Measurements from ENCODE around the gene YES1.

DNA sequence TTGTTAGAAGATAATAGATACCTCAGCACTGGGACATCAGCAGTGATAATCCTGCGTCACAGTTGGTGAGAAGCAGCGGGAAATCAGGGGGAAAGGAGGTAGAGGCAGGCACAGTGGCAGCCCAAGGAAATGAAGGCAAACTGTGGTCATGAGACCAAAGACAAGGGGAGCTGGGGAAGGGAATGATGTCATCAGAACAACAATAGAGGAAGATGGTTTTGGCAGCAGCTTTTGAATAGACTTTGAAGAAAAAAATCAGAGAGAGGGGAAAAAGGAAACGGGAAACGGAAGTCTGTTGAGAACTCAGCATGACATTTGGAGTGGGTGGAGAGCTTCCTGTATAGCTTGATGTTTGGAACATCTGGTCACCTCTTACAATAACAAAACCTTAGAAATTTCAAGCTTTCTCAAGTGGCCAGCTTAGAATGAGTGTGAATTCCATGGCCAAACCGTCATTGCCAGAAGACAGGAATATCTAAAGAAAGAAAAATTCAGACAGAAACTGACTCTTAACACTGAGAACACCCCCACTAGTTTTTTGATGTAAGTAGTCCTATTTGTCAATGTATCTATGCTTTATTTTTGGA, 18.4 kb upstream of the YES1 start:
- TF ChIP-seq, protein P1, sequence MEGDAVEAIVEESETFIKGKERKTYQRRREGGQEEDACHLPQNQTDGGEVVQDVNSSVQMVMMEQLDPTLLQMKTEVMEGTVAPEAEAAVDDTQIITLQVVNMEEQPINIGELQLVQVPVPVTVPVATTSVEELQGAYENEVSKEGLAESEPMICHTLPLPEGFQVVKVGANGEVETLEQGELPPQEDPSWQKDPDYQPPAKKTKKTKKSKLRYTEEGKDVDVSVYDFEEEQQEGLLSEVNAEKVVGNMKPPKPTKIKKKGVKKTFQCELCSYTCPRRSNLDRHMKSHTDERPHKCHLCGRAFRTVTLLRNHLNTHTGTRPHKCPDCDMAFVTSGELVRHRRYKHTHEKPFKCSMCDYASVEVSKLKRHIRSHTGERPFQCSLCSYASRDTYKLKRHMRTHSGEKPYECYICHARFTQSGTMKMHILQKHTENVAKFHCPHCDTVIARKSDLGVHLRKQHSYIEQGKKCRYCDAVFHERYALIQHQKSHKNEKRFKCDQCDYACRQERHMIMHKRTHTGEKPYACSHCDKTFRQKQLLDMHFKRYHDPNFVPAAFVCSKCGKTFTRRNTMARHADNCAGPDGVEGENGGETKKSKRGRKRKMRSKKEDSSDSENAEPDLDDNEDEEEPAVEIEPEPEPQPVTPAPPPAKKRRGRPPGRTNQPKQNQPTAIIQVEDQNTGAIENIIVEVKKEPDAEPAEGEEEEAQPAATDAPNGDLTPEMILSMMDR (IDR thresholded peaks at IDR 0.05; ENCODE audit: borderline replicate concordance, extremely low read depth, low read length, poor library complexity, severe bottlenecking), result no peak
- no peak for TF ChIP-seq EZH2 (IDR thresholded peaks at IDR 0.05; ENCODE audit: borderline replicate concordance, low read depth, low read length, severe bottlenecking)

All from DND-41 (cell line).